ENCODE results near the gene MAN2C1. TPM values are rescaled to one million over a fixed set of nuclear protein-coding genes. Genes with fewer than 3 reads are reported as not detected.
A peak's percentile ranks its signal among the peaks of the same experiment; 100 is the strongest.

The MAN2C1 gene
- total and polyA plus RNA-seq, 9 of the 15 experiments (the other 6 are each of a cell fraction or from before 2014, with no cell fraction given), result 2.0 to 141 (median 39.9) TPM

DNA sequence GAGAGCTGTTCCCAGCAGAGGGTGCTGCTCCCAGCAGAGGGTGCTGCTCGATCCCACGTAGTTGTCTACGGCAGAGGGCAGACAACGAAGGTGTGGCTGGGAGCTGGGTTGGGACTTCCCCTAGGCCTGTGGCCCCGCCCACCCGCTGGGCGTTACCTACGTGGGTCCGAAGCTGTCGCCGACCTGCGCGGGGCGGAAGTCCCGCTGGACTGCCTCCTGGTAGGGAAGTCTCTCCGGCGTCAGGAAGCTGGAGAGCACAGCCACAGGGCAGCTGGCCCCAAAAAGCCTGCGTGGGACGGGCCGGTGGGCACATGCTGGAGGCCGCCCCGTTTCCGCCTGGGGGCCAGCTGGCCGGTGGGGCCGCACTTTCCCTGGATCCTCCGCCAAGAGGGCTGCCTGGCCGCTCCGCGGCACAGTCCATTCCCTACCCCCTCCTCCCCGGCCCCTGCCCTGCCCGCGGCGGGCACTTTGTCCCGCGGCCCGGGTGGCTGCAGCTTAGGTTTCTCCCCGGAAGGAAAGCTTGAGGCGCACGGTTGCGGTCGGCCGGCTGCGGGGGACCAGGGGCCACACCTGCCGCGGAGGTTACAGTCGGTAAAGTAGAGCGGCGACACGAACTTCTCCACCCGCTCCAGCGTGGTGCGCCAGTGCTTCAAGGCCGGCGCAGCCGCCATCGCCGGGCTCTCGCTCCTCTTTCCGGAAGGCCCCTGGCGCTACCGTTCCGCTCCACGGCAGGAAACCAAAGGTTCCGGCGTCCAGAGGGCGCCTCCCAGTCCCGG is at the start of gene MAN2C1 (continued):
- TF ChIP-seq, protein P1, sequence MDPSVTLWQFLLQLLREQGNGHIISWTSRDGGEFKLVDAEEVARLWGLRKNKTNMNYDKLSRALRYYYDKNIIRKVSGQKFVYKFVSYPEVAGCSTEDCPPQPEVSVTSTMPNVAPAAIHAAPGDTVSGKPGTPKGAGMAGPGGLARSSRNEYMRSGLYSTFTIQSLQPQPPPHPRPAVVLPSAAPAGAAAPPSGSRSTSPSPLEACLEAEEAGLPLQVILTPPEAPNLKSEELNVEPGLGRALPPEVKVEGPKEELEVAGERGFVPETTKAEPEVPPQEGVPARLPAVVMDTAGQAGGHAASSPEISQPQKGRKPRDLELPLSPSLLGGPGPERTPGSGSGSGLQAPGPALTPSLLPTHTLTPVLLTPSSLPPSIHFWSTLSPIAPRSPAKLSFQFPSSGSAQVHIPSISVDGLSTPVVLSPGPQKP (CRISPR knock-in tag; IDR thresholded peaks at IDR 0.05), result no peak
- TF ChIP-seq, protein P2, sequence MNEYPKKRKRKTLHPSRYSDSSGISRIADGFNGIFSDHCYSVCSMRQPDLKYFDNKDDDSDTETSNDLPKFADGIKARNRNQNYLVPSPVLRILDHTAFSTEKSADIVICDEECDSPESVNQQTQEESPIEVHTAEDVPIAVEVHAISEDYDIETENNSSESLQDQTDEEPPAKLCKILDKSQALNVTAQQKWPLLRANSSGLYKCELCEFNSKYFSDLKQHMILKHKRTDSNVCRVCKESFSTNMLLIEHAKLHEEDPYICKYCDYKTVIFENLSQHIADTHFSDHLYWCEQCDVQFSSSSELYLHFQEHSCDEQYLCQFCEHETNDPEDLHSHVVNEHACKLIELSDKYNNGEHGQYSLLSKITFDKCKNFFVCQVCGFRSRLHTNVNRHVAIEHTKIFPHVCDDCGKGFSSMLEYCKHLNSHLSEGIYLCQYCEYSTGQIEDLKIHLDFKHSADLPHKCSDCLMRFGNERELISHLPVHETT (CRISPR knock-in tag; conservative IDR thresholded peaks at IDR 0.05 in 1 of 2, IDR thresholded peaks at IDR 0.05 in 1 of 2), result peak in 1 of 2 experiments; percentile 92; a peak in 2 of 4 replicates
- TF ChIP-seq, protein P3, sequence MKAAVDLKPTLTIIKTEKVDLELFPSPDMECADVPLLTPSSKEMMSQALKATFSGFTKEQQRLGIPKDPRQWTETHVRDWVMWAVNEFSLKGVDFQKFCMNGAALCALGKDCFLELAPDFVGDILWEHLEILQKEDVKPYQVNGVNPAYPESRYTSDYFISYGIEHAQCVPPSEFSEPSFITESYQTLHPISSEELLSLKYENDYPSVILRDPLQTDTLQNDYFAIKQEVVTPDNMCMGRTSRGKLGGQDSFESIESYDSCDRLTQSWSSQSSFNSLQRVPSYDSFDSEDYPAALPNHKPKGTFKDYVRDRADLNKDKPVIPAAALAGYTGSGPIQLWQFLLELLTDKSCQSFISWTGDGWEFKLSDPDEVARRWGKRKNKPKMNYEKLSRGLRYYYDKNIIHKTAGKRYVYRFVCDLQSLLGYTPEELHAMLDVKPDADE (conservative IDR thresholded peaks at IDR 0.05; ENCODE audit: control insufficient read depth, low read depth, low read length), result peak; percentile 72
- TF ChIP-seq, protein P4, sequence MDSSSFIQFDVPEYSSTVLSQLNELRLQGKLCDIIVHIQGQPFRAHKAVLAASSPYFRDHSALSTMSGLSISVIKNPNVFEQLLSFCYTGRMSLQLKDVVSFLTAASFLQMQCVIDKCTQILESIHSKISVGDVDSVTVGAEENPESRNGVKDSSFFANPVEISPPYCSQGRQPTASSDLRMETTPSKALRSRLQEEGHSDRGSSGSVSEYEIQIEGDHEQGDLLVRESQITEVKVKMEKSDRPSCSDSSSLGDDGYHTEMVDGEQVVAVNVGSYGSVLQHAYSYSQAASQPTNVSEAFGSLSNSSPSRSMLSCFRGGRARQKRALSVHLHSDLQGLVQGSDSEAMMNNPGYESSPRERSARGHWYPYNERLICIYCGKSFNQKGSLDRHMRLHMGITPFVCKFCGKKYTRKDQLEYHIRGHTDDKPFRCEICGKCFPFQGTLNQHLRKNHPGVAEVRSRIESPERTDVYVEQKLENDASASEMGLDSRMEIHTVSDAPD (CRISPR knock-in tag; IDR thresholded peaks at IDR 0.05), result no peak
- TF ChIP-seq POLR2AphosphoS2 (IDR thresholded peaks at IDR 0.05; ENCODE audit: low read length), result no peak; the same call in 1 of the 2 replicates
- no peak for TF ChIP-seq ZNF134 (CRISPR knock-in tag; conservative IDR thresholded peaks at IDR 0.05)
- no peak for TF ChIP-seq ZNF668 (CRISPR knock-in tag; IDR thresholded peaks at IDR 0.05)
- peak; percentile 95 for TF ChIP-seq POLR2B (IDR thresholded peaks at IDR 0.05; ENCODE audit: low read depth, partially characterized antibody)
- no peak for TF ChIP-seq ZNF124 (CRISPR knock-in tag; IDR thresholded peaks at IDR 0.05)
- TF ChIP-seq, protein P5, sequence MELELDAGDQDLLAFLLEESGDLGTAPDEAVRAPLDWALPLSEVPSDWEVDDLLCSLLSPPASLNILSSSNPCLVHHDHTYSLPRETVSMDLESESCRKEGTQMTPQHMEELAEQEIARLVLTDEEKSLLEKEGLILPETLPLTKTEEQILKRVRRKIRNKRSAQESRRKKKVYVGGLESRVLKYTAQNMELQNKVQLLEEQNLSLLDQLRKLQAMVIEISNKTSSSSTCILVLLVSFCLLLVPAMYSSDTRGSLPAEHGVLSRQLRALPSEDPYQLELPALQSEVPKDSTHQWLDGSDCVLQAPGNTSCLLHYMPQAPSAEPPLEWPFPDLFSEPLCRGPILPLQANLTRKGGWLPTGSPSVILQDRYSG (tag; conservative IDR thresholded peaks at IDR 0.05; ENCODE audit: low read depth), result no peak
- TF ChIP-seq NR4A1 (CRISPR knock-in tag; IDR thresholded peaks at IDR 0.05), result no peak
- 0 out of 2 replicates have a peak, but pooled peaks have one; percentile 60 for TF ChIP-seq NR4A1 (tag; IDR thresholded peaks at IDR 0.05)
- no peak for TF ChIP-seq PHTF2 (CRISPR knock-in tag; IDR thresholded peaks at IDR 0.05)
- no peak for TF ChIP-seq PTRF (tag; IDR thresholded peaks at IDR 0.05)
- peak; percentile 98 for TF ChIP-seq RBFOX2 (IDR thresholded peaks at IDR 0.05; ENCODE audit: low read depth, low read length)
- TF ChIP-seq TBL1XR1 (IDR thresholded peaks at IDR 0.05; ENCODE audit: low read length in 2 of 2), result peak in 1 of 2 experiments; percentile 39; a peak in 1 of 4 replicates
- peak; percentile 79 for TF ChIP-seq SAP30 (IDR thresholded peaks at IDR 0.05; ENCODE audit: borderline replicate concordance, insufficient read depth, low read depth, low read length, poor library complexity, severe bottlenecking)
- TF ChIP-seq NFIX (CRISPR knock-in tag; IDR thresholded peaks at IDR 0.05; ENCODE audit: low read depth), result no peak
- TF ChIP-seq DDX20 (tag; IDR thresholded peaks at IDR 0.05; ENCODE audit: low read depth), result no peak
